ENCODE results near the gene PDIA3. TPM values are rescaled to one million over a fixed set of nuclear protein-coding genes. Genes with fewer than 3 reads are reported as not detected.

PDIA3 gene
- total and polyA plus RNA-seq, 2 donors (not counting 1 experiment from before 2014, with no cell fraction given) = 120 to 528 TPM

- no peaks in the 10 kb centered on the region for H4K20me1 ChIP-seq (ENCODE audit: control insufficient read depth, extremely low read depth, insufficient read depth, low read length)
- no peak overlapping the region for H3K9ac ChIP-seq (ENCODE audit: insufficient read depth, low read length)
- H3K27ac ChIP-seq (ENCODE audit: insufficient read depth, low read length) = no peak overlapping the region
- H3K9me3 ChIP-seq (ENCODE audit: control insufficient read depth, insufficient read depth, low read depth, low read length) = no peaks in the 10 kb centered on the region
- H3K27me3 ChIP-seq (ENCODE audit: control insufficient read depth, insufficient read depth, low read length) = no peaks in the 10 kb centered on the region
- no peak for TF ChIP-seq EZH2 (IDR thresholded peaks at IDR 0.05; ENCODE audit: low read length, missing control alignments)
- TF ChIP-seq CTCF (conservative IDR thresholded peaks at IDR 0.05 in 1 of 2, IDR thresholded peaks at IDR 0.05 in 1 of 2; ENCODE audit: low read depth in 1 of 2, low read length in 2 of 2) = no peak
- H3K4me2 ChIP-seq (ENCODE audit: extremely low read depth, insufficient read depth, low read length) = no peak overlapping the region
- no peaks in the 10 kb centered on the region for H3K4me1 ChIP-seq (ENCODE audit: control insufficient read depth, extremely low read depth, insufficient read depth, low read length)
- no peaks in the 10 kb centered on the region for H3K79me2 ChIP-seq (ENCODE audit: control insufficient read depth, insufficient read depth, low read length)
- no peak overlapping the region for H3K4me3 ChIP-seq (replicated peaks in 1 of 4; ENCODE audit: control extremely low read depth in 1 of 4, insufficient read depth in 1 of 4, low read depth in 3 of 4, low read length in 4 of 4)
- DNase-seq (ENCODE audit: low read depth in 2 of 2) = no peak
- H2AFZ ChIP-seq (ENCODE audit: low read length) = no peak overlapping the region
- H3K36me3 ChIP-seq (ENCODE audit: control insufficient read depth, insufficient read depth, low read length) = peaks cover 12% of the 10 kb centered on the region
These were observed 25.6 kb downstream of the PDIA3 start for GRCh38 chr15:43771816-43772215.

GRCh38 chr15:43772624-43773023 is 26.4 kb downstream of the PDIA3 start:
- DNase-seq (ENCODE audit: low read depth in 2 of 2) = no peak
- Histone ChIP-seq H3K27ac (ENCODE audit: insufficient read depth, low read length) (no peak overlapping the region), H3K4me3 (replicated peaks in 1 of 4; ENCODE audit: control extremely low read depth in 1 of 4, insufficient read depth in 1 of 4, low read depth in 3 of 4, low read length in 4 of 4) (no peak overlapping the region), H3K79me2 (ENCODE audit: control insufficient read depth, insufficient read depth, low read length) (no peaks in the 10 kb centered on the region), H3K36me3 (ENCODE audit: control insufficient read depth, insufficient read depth, low read length) (peaks cover 12% of the 10 kb centered on the region), H3K4me2 (ENCODE audit: extremely low read depth, insufficient read depth, low read length) (no peak overlapping the region), H3K9me3 (ENCODE audit: control insufficient read depth, insufficient read depth, low read depth, low read length) (no peaks in the 10 kb centered on the region), H3K27me3 (ENCODE audit: control insufficient read depth, insufficient read depth, low read length) (no peaks in the 10 kb centered on the region), H4K20me1 (ENCODE audit: control insufficient read depth, extremely low read depth, insufficient read depth, low read length) (no peaks in the 10 kb centered on the region), H3K9ac (ENCODE audit: insufficient read depth, low read length) (no peak overlapping the region), H3K4me1 (ENCODE audit: control insufficient read depth, extremely low read depth, insufficient read depth, low read length) (peaks cover 2% of the 10 kb centered on the region), H2AFZ (ENCODE audit: low read length) (no peak overlapping the region)
- no peak for TF ChIP-seq EZH2 (IDR thresholded peaks at IDR 0.05; ENCODE audit: low read length, missing control alignments)

GRCh38 chr15:43774062-43774461 is 27.8 kb downstream of the PDIA3 start:
- no peaks in the 10 kb centered on the region for H3K27me3 ChIP-seq (ENCODE audit: control insufficient read depth, insufficient read depth, low read length)
- no peak overlapping the region for H2AFZ ChIP-seq (ENCODE audit: low read length)
- H3K9ac ChIP-seq (ENCODE audit: insufficient read depth, low read length) = no peak overlapping the region
- H3K4me3 ChIP-seq (replicated peaks in 1 of 4; ENCODE audit: control extremely low read depth in 1 of 4, insufficient read depth in 1 of 4, low read depth in 3 of 4, low read length in 4 of 4) = no peak overlapping the region
- no peak overlapping the region for H3K27ac ChIP-seq (ENCODE audit: insufficient read depth, low read length)
- no peaks in the 10 kb centered on the region for H3K9me3 ChIP-seq (ENCODE audit: control insufficient read depth, insufficient read depth, low read depth, low read length)
- H4K20me1 ChIP-seq (ENCODE audit: control insufficient read depth, extremely low read depth, insufficient read depth, low read length) = no peaks in the 10 kb centered on the region
- no peak overlapping the region for H3K4me2 ChIP-seq (ENCODE audit: extremely low read depth, insufficient read depth, low read length)
- no peak for TF ChIP-seq CTCF (conservative IDR thresholded peaks at IDR 0.05 in 1 of 2, IDR thresholded peaks at IDR 0.05 in 1 of 2; ENCODE audit: low read depth in 1 of 2, low read length in 2 of 2)
- no peak for TF ChIP-seq EZH2 (IDR thresholded peaks at IDR 0.05; ENCODE audit: low read length, missing control alignments)
- H3K36me3 ChIP-seq (ENCODE audit: control insufficient read depth, insufficient read depth, low read length) = peaks cover 11% of the 10 kb centered on the region
- no peak for DNase-seq (ENCODE audit: low read depth in 2 of 2)
- peaks cover 2% of the 10 kb centered on the region for H3K4me1 ChIP-seq (ENCODE audit: control insufficient read depth, extremely low read depth, insufficient read depth, low read length)
- H3K79me2 ChIP-seq (ENCODE audit: control insufficient read depth, insufficient read depth, low read length) = no peaks in the 10 kb centered on the region

Data from fibroblast of lung (primary cell).